GM12891 (cell line): ENCODE data around the gene INPP4A.

Experiments
- POLR2A ChIP-seq: IDR thresholded peaks from 2 replicates; pipeline ENCODE4 v1.6.1; 2011; ENCODE audit warnings: low read depth, low read length, control low read depth
- TAF1 ChIP-seq: IDR thresholded peaks from 2 replicates; pipeline ENCODE4 v1.6.1; 2011; ENCODE audit warnings: low read depth, low read length, control low read depth

DNA sequence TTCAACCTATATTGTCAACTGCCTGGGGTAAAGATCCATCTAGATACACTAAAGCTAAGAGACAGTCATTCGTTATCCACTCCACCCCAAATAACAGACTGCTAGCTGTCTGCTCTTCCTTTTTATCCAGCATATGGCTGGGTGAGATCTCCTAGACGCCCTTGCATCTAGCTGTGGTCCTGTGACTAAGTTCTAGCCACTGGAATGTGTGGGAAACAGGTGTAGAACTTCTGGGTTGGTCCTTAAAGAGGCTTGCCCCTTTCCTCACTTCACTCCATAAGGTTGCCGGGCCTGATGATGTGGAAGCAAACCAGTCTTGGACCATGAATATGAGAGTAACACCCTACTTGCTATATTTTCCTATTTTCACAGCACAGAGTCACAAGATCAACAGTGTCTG, 160.4 kb downstream of the INPP4A start:
- TF ChIP-seq POLR2A = no peak
- TF ChIP-seq TAF1 = no peak
